ENCODE data around the gene UBE2G1. TPM values are rescaled to one million over a fixed set of nuclear protein-coding genes. Genes with fewer than 3 reads are reported as not detected.

The UBE2G1 gene
- total RNA-seq, 1 donor from 2014 or later, result 65.1 TPM

- DNase-seq (ENCODE audit: extremely low spot score, unreplicated experiment), result no peak
- Mint-ChIP-seq H3K27ac (ENCODE audit: unreplicated experiment) (no peak overlapping the region), H3K36me3 (ENCODE audit: unreplicated experiment) (no peaks in the 10 kb centered on the region), H3K9me3 (ENCODE audit: unreplicated experiment) (no peaks in the 10 kb centered on the region), H3K27me3 (ENCODE audit: unreplicated experiment) (no peaks in the 10 kb centered on the region), H3K4me1 (ENCODE audit: unreplicated experiment) (peaks cover 26% of the 10 kb centered on the region), H3K4me3 (ENCODE audit: unreplicated experiment) (no peak overlapping the region)
- no peak for TF ChIP-seq CTCF (IDR thresholded peaks at IDR 0.05)
Observed at GRCh38 chr17:4344926-4345325, 21.5 kb downstream of the UBE2G1 start.

- no peaks in the 10 kb centered on the region for H3K9me3 Mint-ChIP-seq (ENCODE audit: unreplicated experiment)
- H3K4me1 Mint-ChIP-seq (ENCODE audit: unreplicated experiment), result peaks cover 28% of the 10 kb centered on the region
- no peak overlapping the region for H3K27ac Mint-ChIP-seq (ENCODE audit: unreplicated experiment)
- no peak for TF ChIP-seq CTCF (IDR thresholded peaks at IDR 0.05)
- H3K4me3 Mint-ChIP-seq (ENCODE audit: unreplicated experiment), result no peak overlapping the region
- no peak for DNase-seq (ENCODE audit: extremely low spot score, unreplicated experiment)
- H3K27me3 Mint-ChIP-seq (ENCODE audit: unreplicated experiment), result no peaks in the 10 kb centered on the region
- no peaks in the 10 kb centered on the region for H3K36me3 Mint-ChIP-seq (ENCODE audit: unreplicated experiment)
Observed at GRCh38 chr17:4342535-4342934, 23.9 kb downstream of the UBE2G1 start.

- no peak for DNase-seq (ENCODE audit: extremely low spot score, unreplicated experiment)
- H3K27ac Mint-ChIP-seq (ENCODE audit: unreplicated experiment), result no peak overlapping the region
- no peaks in the 10 kb centered on the region for H3K27me3 Mint-ChIP-seq (ENCODE audit: unreplicated experiment)
- TF ChIP-seq CTCF (IDR thresholded peaks at IDR 0.05), result no peak
- no peak overlapping the region for H3K4me3 Mint-ChIP-seq (ENCODE audit: unreplicated experiment)
- H3K36me3 Mint-ChIP-seq (ENCODE audit: unreplicated experiment), result no peaks in the 10 kb centered on the region
- H3K9me3 Mint-ChIP-seq (ENCODE audit: unreplicated experiment), result no peaks in the 10 kb centered on the region
- peaks cover 28% of the 10 kb centered on the region for H3K4me1 Mint-ChIP-seq (ENCODE audit: unreplicated experiment)
Observed at GRCh38 chr17:4341616-4341977, 24.9 kb downstream of the UBE2G1 start.

GRCh38 chr17:4340914-4341615, 25.4 kb downstream of the UBE2G1 start:
- no peak for DNase-seq (ENCODE audit: extremely low spot score, unreplicated experiment)
- H3K36me3 Mint-ChIP-seq (ENCODE audit: unreplicated experiment), result no peaks in the 10 kb centered on the region
- H3K4me1 Mint-ChIP-seq (ENCODE audit: unreplicated experiment), result peaks cover 26% of the 10 kb centered on the region
- no peak for TF ChIP-seq CTCF (IDR thresholded peaks at IDR 0.05)
- H3K27ac Mint-ChIP-seq (ENCODE audit: unreplicated experiment), result no peak overlapping the region
- H3K9me3 Mint-ChIP-seq (ENCODE audit: unreplicated experiment), result no peaks in the 10 kb centered on the region
- H3K27me3 Mint-ChIP-seq (ENCODE audit: unreplicated experiment), result no peaks in the 10 kb centered on the region
- no peak overlapping the region for H3K4me3 Mint-ChIP-seq (ENCODE audit: unreplicated experiment)

- peaks cover 30% of the 10 kb centered on the region for H3K4me1 Mint-ChIP-seq (ENCODE audit: unreplicated experiment)
- TF ChIP-seq CTCF (IDR thresholded peaks at IDR 0.05), result no peak
- no peak overlapping the region for H3K27ac Mint-ChIP-seq (ENCODE audit: unreplicated experiment)
- no peak overlapping the region for H3K4me3 Mint-ChIP-seq (ENCODE audit: unreplicated experiment)
- no peaks in the 10 kb centered on the region for H3K9me3 Mint-ChIP-seq (ENCODE audit: unreplicated experiment)
- no peaks in the 10 kb centered on the region for H3K27me3 Mint-ChIP-seq (ENCODE audit: unreplicated experiment)
- H3K36me3 Mint-ChIP-seq (ENCODE audit: unreplicated experiment), result no peaks in the 10 kb centered on the region
- no peak for DNase-seq (ENCODE audit: extremely low spot score, unreplicated experiment)
Observed at GRCh38 chr17:4334776-4335584, 31.5 kb downstream of the UBE2G1 start.

Data from osteocyte (in vitro differentiated cells).